Tibial nerve (tissue), 3 donors: ENCODE results near the gene SLC1A1.

Experiments
- CTCF ChIP-seq, 5 experiments: fragments of 200-600 bp in 3 of 5; fragments of 450-650 bp in 2 of 5; sonication (generic) in 3 of 5; IDR thresholded peaks; one replicate each; pipeline ENCODE4 v1.5.1; 2016 to 2019; ENCODE audit warnings: antibody characterized with exemption in 5 of 5, mild to moderate bottlenecking in 3 of 5, moderate library complexity in 2 of 5
- POLR2A ChIP-seq, 2 donors: fragments of 450-650 bp; IDR thresholded peaks; one replicate each; pipeline ENCODE4 v1.6.1; 2017; ENCODE audit warnings: antibody characterized with exemption in 2 of 2, mild to moderate bottlenecking in 2 of 2, moderate library complexity in 2 of 2

GRCh38 chr9:4502444-4502843, 12.2 kb downstream of the SLC1A1 start:
- no peak for TF ChIP-seq CTCF (IDR thresholded peaks at IDR 0.05)
- TF ChIP-seq POLR2A (IDR thresholded peaks at IDR 0.05), result no peak
